ENCODE results near the gene STUM. TPM values are rescaled to one million over a fixed set of nuclear protein-coding genes. Genes with fewer than 3 reads are reported as not detected.

STUM gene
- total RNA-seq, 5 donors from 2014 or later (not counting 1 experiment from before 2014, with no cell fraction given) = 0.10 TPM; not detected in 4

DNA sequence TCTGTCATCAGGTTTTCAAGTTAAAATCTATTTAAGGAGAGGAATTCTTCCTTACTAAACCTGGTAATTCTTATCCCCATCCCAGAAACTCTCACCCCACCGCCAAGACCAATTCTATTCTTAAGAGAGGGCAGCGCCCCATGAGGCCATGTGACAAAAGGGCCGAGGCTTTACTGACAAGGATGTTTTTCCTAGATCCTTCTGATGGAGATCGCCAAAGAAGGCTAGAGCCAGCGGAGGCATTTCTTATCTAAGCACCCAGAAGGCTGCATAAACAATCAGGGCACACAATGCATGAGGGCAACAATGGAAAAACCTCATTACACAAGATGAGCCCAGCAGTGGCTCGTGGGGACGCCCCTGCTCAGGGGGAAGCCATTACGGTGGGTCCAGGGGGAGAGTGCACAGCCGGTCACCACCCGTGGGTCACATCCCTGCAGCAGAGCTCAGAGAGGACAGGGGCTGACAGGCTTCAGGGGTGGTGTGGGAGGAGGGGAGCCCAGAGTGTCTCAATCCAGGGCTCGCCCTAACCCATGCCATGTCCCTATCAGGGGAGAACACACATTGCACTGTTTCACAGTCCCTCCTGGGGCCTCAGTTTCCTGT, 101.8 kb downstream of the STUM start:
- WGBS (ENCODE audit: insufficient coverage) = 86% methylated on average over 4 of the region's 11 CpGs
- Histone ChIP-seq H3K9me3 (no peaks in the 10 kb centered on the region), H3K4me3 (ENCODE audit: control insufficient read depth in 1 of 2, extremely low read depth in 1 of 2, low read length in 1 of 2) (no peak overlapping the region), H3K4me1 (ENCODE audit: control insufficient read depth in 1 of 2, extremely low read depth in 1 of 2, insufficient read depth in 2 of 2, low read length in 2 of 2) (peaks cover 40 to 50% of the 10 kb centered on the region in 2 experiments), H3K27ac (ENCODE audit: low read length) (no peak overlapping the region), H3K36me3 (ENCODE audit: control insufficient read depth in 2 of 2, extremely low read depth in 1 of 2, insufficient read depth in 1 of 2, low read length in 1 of 2) (peaks cover 13 to 41% of the 10 kb centered on the region in 2 donors), H3K27me3 (replicated peaks in 1 of 2; ENCODE audit: control insufficient read depth in 2 of 2, extremely low read depth in 1 of 2, insufficient read depth in 2 of 2, low read length in 1 of 2) (no peaks in the 10 kb centered on the region)
- no peaks in the 10 kb centered on the region for H3K27me3 Mint-ChIP-seq
- DNase-seq = no peak
- peaks cover 41 to 61% (median 56%) of the 10 kb centered on the region in 3 donors for H3K4me1 Mint-ChIP-seq
- ATAC-seq (replicated peaks in 1 of 4) = no peak
- peak overlapping the region in 1 of 3 donors; percentile 52 for H3K4me3 Mint-ChIP-seq
- ChIA-PET CTCF (interaction anchor here (1.4 to 1.8 kb wide), 2 partner anchors 37 kb away, joined by 4 to 8 read pairs; no protein-coding TSS in a partner anchor), POLR2A (interaction anchor here in 1 of 2 donors (0.7 kb wide), 1 partner anchor 84 kb away, joined by 3 read pairs; no protein-coding TSS in a partner anchor)
- peaks cover 26% of the 10 kb centered on the region for H3K36me3 Mint-ChIP-seq
- peak overlapping the region in 1 of 2 donors; percentile 88 for H3K27ac Mint-ChIP-seq
- no peaks in the 10 kb centered on the region for H3K9me3 Mint-ChIP-seq

DNA sequence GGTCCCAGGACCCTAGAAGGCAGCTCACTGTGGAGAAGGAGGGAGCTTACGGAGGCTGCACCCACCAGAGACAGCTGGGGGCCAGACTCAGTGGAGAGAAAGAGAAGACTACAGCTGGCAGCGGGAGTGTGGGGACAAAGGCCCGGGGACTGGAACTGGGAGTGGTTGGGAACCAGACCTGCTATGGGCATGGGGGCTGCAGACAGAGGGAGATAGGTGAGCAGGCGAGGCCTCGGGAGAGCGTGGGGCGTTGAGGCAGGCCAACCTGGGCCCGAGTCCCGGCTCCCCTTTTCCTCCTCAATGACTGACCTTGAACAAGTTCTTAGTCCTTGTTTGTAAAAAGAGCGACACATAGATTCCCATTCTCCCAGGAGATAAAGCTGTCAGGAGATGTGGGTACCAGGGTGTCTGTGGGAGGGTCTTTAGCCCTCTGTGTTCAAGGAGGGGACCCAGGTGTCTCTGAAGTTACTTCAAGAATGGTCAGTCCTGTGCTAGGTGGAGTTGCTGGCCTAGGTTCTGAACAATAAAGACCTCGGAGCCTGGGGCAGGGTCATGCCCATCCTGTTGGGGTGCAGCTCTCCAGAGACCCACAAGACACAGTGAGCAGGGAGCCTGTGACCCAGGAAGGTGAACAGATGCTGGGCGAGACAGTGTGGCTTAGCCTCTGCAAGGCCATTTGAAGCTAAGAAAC, 102.6 kb downstream of the STUM start:
- no peak for ATAC-seq (replicated peaks in 1 of 4)
- peaks cover 20% of the 10 kb centered on the region for H3K36me3 Mint-ChIP-seq
- H3K4me3 Mint-ChIP-seq = peak overlapping the region in 1 of 3 donors; percentile 52

DNA sequence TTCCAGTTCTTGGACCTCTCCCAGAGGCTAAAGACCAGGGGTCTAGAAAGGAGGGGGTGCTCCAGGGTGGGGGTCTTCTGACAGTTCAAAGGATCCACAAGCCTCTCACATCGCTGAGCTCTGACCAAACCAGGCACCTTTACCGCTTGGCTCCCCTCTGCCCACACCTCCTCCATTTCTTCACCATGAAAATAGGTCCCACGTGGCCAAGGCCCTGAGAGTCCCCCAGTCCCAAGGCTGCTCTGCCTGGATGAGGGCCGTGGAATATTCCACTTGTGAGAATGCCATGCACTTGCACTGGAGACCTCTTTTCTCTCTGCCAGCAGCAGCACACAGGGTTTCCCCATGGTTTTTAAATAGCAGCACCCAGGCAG, 103.2 kb downstream of the STUM start:
- Mint-ChIP-seq H3K27ac (no peak overlapping the region), H3K4me3 (no peak overlapping the region), H3K4me1 (peaks cover 27 to 47% (median 42%) of the 10 kb centered on the region in 3 donors), H3K27me3 (no peaks in the 10 kb centered on the region), H3K36me3 (peaks cover 17% of the 10 kb centered on the region), H3K9me3 (no peaks in the 10 kb centered on the region)
- Histone ChIP-seq H3K27me3 (replicated peaks in 1 of 2; ENCODE audit: control insufficient read depth in 2 of 2, extremely low read depth in 1 of 2, insufficient read depth in 2 of 2, low read length in 1 of 2) (no peaks in the 10 kb centered on the region), H3K4me3 (ENCODE audit: control insufficient read depth in 1 of 2, extremely low read depth in 1 of 2, low read length in 1 of 2) (no peak overlapping the region), H3K36me3 (ENCODE audit: control insufficient read depth in 2 of 2, extremely low read depth in 1 of 2, insufficient read depth in 1 of 2, low read length in 1 of 2) (peaks cover 8 to 27% of the 10 kb centered on the region in 2 donors), H3K9me3 (no peaks in the 10 kb centered on the region), H3K4me1 (ENCODE audit: control insufficient read depth in 1 of 2, extremely low read depth in 1 of 2, insufficient read depth in 2 of 2, low read length in 2 of 2) (peaks cover 26 to 51% of the 10 kb centered on the region in 2 experiments), H3K27ac (ENCODE audit: low read length) (no peak overlapping the region)
- ATAC-seq (replicated peaks in 1 of 4) (no peak), DNase-seq (no peak)
- WGBS (ENCODE audit: insufficient coverage) = 80% methylated on average over 4 of the region's 4 CpGs
- CTCF ChIA-PET = interaction anchor here (1.1 to 3.2 kb wide), 3 partner anchors 32 to 36 kb away, joined by 3 to 23 read pairs (median 4); no protein-coding TSS in a partner anchor
- POLR2A ChIA-PET = interaction anchor here in 1 of 2 donors (0.9 kb wide), 1 partner anchor 83 kb away, joined by 3 read pairs; no protein-coding TSS in a partner anchor

More for the DNA sequence above, 102.6 kb downstream of the STUM start:
- Histone ChIP-seq H3K4me1 (ENCODE audit: control insufficient read depth in 1 of 2, extremely low read depth in 1 of 2, insufficient read depth in 2 of 2, low read length in 2 of 2) (peaks cover 31 to 51% of the 10 kb centered on the region in 2 experiments), H3K9me3 (no peaks in the 10 kb centered on the region), H3K27me3 (replicated peaks in 1 of 2; ENCODE audit: control insufficient read depth in 2 of 2, extremely low read depth in 1 of 2, insufficient read depth in 2 of 2, low read length in 1 of 2) (no peaks in the 10 kb centered on the region), H3K36me3 (ENCODE audit: control insufficient read depth in 2 of 2, extremely low read depth in 1 of 2, insufficient read depth in 1 of 2, low read length in 1 of 2) (peaks cover 13 to 33% of the 10 kb centered on the region in 2 donors), H3K4me3 (ENCODE audit: control insufficient read depth in 1 of 2, extremely low read depth in 1 of 2, low read length in 1 of 2) (no peak overlapping the region), H3K27ac (ENCODE audit: low read length) (no peak overlapping the region)
- 86% methylated on average over 10 of the region's 12 CpGs for WGBS (ENCODE audit: insufficient coverage)
- no peak for DNase-seq
- no peaks in the 10 kb centered on the region for H3K27me3 Mint-ChIP-seq
- peaks cover 32 to 52% (median 47%) of the 10 kb centered on the region in 3 donors for H3K4me1 Mint-ChIP-seq
- peak overlapping the region in 1 of 2 donors; percentile 88 for H3K27ac Mint-ChIP-seq
- CTCF ChIA-PET = interaction anchor here (1.1 to 3.2 kb wide), 3 partner anchors 33 to 37 kb away, joined by 3 to 23 read pairs (median 4); no protein-coding TSS in a partner anchor
- POLR2A ChIA-PET = interaction anchor here in 1 of 2 donors (0.9 kb wide), 1 partner anchor 83 kb away, joined by 3 read pairs; no protein-coding TSS in a partner anchor
- H3K9me3 Mint-ChIP-seq = no peaks in the 10 kb centered on the region

DNA sequence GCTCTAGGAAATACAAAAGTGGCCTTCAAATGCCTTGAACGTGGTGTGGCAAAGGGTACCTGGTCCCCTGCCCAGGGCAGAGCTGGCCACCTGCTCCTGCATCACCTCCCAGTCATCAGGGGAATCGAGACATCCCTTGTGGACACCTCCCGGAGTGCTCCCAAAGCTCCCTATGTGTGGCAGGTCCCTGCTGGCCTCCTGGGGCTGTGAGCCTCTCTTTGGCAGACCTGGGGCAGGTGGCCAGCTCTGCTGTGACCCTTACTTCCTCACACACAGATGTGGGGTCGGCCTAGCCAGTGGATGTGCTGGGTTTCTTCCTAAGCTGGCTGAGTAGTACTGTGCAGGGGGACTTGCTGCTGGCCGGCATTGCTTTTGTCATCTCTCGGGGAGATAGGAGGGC, 104.0 kb downstream of the STUM start:
- Mint-ChIP-seq H3K27me3 (no peaks in the 10 kb centered on the region), H3K36me3 (peaks cover 17% of the 10 kb centered on the region), H3K4me1 (peaks cover 18 to 38% (median 33%) of the 10 kb centered on the region in 3 donors), H3K4me3 (no peak overlapping the region), H3K27ac (no peak overlapping the region), H3K9me3 (no peaks in the 10 kb centered on the region)
- ChIA-PET POLR2A (interaction anchor here (0.6 to 1.9 kb wide), 2 partner anchors 10 to 1806 kb away, joined by 3 to 7 read pairs; no protein-coding TSS in a partner anchor), CTCF (interaction anchor here (0.7 to 3.2 kb wide), 5 partner anchors 10 to 35 kb away, joined by 3 to 23 read pairs (median 8); no protein-coding TSS in a partner anchor)
- no peaks in the 10 kb centered on the region for H3K27me3 ChIP-seq (replicated peaks in 1 of 2; ENCODE audit: control insufficient read depth in 2 of 2, extremely low read depth in 1 of 2, insufficient read depth in 2 of 2, low read length in 1 of 2)
- peaks cover 0 to 18% of the 10 kb centered on the region in 2 donors for H3K36me3 ChIP-seq (ENCODE audit: control insufficient read depth in 2 of 2, extremely low read depth in 1 of 2, insufficient read depth in 1 of 2, low read length in 1 of 2)
- WGBS (ENCODE audit: insufficient coverage) = 97% methylated on average over 3 of the region's 6 CpGs
- ATAC-seq (replicated peaks in 1 of 4) = no peak
- H3K4me1 ChIP-seq (ENCODE audit: control insufficient read depth in 1 of 2, extremely low read depth in 1 of 2, insufficient read depth in 2 of 2, low read length in 2 of 2) = peaks cover 17 to 53% of the 10 kb centered on the region in 2 experiments
- no peaks in the 10 kb centered on the region for H3K9me3 ChIP-seq
- no peak overlapping the region for H3K4me3 ChIP-seq (ENCODE audit: control insufficient read depth in 1 of 2, extremely low read depth in 1 of 2, low read length in 1 of 2)
- DNase-seq = no peak
- H3K27ac ChIP-seq (ENCODE audit: low read length) = no peak overlapping the region

DNA sequence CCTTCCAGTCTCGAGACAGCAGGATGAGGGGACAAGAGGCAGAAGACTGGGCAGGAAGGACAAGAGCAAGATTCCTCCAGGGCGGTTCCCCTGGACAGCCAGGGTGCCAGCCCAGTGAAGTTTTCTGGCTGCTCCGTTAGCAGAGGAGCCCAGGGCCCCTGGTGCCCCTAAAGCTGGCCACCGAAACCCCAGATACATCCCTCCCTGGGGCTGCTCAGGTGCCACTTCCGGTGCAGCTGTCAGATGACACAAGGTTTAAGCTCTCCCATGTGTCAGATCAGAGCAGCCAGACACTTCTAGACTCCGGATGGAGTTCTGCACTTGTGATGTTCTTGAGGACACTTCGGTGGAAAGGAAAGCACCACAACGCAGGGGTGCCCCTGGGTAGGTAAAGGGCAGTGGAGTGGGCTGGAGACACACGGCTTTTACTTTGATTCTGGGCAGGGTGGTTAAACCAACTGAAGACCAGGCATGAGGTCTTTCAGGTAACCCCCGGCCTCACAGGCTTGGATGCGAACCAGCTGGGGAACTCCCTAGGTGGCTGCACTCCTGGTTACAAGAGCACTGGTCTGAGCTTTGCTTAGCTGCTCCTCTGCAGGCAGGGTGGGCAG, 104.9 kb downstream of the STUM start:
- H3K27ac Mint-ChIP-seq = no peak overlapping the region
- Histone ChIP-seq H3K36me3 (ENCODE audit: control insufficient read depth in 2 of 2, extremely low read depth in 1 of 2, insufficient read depth in 1 of 2, low read length in 1 of 2) (peaks cover 0 to 10% of the 10 kb centered on the region in 2 donors), H3K9me3 (no peaks in the 10 kb centered on the region), H3K4me1 (ENCODE audit: control insufficient read depth in 1 of 2, extremely low read depth in 1 of 2, insufficient read depth in 2 of 2, low read length in 2 of 2) (peaks cover 11 to 57% of the 10 kb centered on the region in 2 experiments), H3K4me3 (ENCODE audit: control insufficient read depth in 1 of 2, extremely low read depth in 1 of 2, low read length in 1 of 2) (peak overlapping the region in 1 of 2 donors; percentile 11), H3K27me3 (replicated peaks in 1 of 2; ENCODE audit: control insufficient read depth in 2 of 2, extremely low read depth in 1 of 2, insufficient read depth in 2 of 2, low read length in 1 of 2) (no peaks in the 10 kb centered on the region), H3K27ac (ENCODE audit: low read length) (no peak overlapping the region)
- WGBS (ENCODE audit: insufficient coverage) = 8% methylated on average over 8 of the region's 11 CpGs
- H3K4me1 Mint-ChIP-seq = peaks cover 11 to 30% (median 25%) of the 10 kb centered on the region in 3 donors
- no peaks in the 10 kb centered on the region for H3K27me3 Mint-ChIP-seq
- ATAC-seq (replicated peaks in 1 of 4) (peak; percentile 74 to 79 (median 75)), DNase-seq (peak; percentile 39 to 88 (median 75))
- CTCF ChIA-PET = interaction anchor here (0.9 to 3.2 kb wide), 6 partner anchors 10 to 78 kb away, joined by 3 to 23 read pairs (median 6); no protein-coding TSS in a partner anchor
- H3K9me3 Mint-ChIP-seq = no peaks in the 10 kb centered on the region
- peaks cover 10% of the 10 kb centered on the region for H3K36me3 Mint-ChIP-seq
- H3K4me3 Mint-ChIP-seq = peak overlapping the region in 2 of 3 donors; percentile 60 to 71
- POLR2A ChIA-PET = interaction anchor here (0.6 to 1.9 kb wide), 8 partner anchors 9 to 171 kb away, joined by 3 to 10 read pairs (median 3); partner anchors contain the start of gene ITPKB (in 1 of the 2)
